CD4-positive, alpha-beta T cell treated with Interleukin-2 at 100 ng/mL for 4 hours (primary cell): ENCODE measurements around the gene IP6K3.

Source experiments
- DNase-seq: peaks from one replicate; pipeline ENCODE4 v3.0.0-alpha.2; 2020; ENCODE audit warnings: low spot score

IP6K3 gene

DNA sequence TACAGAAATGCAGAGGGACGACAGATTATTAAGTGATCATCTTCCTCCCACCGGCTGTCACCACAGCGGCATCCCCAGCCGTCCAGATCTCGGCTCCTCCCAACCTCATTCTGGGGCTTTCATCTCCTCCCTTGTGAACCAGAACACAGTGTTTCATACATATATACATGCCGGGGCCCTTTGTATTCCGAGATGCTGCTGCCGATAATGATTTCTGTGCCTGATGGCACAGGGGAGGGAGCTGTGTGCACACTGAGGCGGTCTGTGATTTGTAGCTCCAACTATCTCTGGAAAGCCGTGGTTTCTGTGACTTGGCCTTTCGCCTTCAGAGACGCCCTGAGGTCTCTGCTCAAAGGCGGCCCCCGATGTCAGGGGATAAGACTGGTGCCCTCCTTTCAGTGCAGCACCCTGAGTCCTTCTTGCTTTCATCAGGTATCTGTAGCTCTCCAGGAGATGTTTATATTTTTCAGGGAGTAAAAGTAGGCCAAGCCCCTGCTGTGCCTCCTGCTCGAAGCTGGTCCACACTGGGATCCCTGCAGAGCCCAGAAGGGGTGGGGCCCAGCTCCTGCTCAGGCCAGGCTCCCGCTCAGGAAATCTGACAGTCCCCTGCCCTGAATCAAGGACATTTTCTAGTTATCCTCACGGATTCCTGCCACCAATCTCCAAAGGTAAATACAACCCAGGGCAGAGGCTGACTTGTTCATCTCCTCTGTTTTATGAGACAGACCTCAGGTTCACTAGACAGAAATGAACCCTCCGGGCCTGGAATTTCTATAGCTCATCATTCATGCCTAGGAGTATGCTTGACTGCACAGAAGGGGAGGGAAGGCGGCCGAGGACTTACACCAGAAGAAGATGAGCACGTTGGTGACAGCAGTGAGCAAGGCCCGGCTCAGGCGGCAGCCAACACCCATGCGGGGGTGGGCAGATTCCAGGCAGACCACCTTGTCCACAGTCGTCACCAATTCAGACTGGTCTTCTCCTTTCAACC is 31.0 kb upstream of the IP6K3 start:
- no peak for DNase-seq

DNA sequence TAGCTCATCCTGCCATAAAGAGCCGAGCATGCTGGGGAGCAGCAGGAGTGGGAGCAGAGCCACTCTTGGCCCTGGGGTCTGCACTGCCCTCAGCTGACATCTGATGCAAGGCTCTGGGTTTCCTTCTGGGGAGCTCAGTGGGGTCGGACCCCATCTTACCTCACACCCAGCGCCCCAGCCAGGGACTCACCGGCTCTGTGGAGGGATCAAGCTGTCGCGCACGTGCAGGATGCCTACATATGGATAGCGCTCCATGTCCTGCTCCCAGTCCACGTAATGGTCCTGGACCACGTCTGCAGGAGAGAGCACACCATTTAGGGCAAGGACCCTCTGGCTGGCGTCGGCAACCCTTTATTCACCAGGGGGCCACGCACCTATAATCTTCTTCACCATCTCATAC is 30.1 kb upstream of the IP6K3 start:
- DNase-seq = no peak

DNA sequence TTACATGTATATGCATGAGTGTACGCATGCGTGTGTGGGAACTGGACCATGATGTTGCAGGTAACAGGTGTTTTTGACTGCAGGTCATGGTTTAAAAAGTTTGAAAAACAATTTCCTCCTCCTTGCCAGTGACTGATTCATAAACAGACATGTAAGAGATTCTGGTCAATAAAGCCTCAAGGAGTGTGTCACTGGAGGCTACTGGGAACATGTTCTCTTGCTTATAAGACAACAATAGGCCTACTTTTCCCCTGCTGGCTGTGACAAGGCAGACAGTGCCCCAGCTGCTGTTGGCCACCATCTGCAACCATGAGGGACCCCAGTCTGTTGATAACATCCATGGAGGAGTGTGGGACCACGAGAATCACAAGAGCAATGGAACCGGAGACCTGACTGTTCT is 29.5 kb upstream of the IP6K3 start:
- no peak for DNase-seq

DNA sequence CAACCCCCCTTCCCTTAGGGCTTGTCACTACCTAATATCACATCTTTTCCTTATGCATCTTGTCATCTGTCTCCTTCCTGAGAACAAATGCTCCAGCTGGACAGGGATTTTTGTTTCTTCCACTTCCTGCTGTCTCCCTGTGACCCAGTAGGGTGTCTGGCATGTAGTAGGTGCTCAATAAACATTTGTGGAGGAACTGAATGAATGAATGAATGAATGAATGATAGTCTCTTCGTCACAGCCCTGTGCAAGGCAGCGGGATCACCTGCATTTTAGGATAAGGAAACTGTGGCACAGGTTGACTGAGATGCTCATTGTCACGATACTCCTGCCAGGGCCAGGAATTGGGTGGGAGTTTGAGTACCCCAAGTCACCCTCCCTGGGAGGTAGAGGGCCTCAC is 28.1 kb upstream of the IP6K3 start:
- no peak for DNase-seq

DNA sequence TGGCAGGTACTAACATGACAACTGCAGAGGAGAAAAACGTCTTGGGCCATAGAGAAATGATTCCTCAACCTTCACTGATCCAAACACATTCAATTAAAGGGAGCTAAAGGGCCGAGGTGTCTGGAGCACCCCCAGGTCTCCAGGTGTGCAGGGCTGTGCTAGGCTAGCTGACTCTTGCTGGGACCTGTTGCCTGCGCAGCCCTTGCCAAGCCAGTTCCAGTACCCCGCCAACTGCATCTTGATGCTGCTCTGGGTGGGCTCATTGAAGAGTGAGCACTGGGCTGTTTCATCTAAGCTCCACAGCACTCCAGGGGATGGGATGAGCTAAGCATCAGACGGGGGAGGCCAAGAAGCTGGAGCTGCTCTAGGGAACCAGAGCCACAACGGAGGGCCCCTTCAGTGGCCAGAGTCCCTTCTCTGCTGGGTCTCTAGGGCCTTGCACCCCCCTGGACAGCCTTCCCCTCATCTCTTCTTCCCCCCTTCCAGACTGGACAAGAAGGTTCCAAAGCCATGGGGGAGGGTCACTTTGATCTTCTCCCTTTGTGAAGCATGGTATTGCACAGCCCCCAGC is 26.3 kb upstream of the IP6K3 start:
- no peak for DNase-seq

DNA sequence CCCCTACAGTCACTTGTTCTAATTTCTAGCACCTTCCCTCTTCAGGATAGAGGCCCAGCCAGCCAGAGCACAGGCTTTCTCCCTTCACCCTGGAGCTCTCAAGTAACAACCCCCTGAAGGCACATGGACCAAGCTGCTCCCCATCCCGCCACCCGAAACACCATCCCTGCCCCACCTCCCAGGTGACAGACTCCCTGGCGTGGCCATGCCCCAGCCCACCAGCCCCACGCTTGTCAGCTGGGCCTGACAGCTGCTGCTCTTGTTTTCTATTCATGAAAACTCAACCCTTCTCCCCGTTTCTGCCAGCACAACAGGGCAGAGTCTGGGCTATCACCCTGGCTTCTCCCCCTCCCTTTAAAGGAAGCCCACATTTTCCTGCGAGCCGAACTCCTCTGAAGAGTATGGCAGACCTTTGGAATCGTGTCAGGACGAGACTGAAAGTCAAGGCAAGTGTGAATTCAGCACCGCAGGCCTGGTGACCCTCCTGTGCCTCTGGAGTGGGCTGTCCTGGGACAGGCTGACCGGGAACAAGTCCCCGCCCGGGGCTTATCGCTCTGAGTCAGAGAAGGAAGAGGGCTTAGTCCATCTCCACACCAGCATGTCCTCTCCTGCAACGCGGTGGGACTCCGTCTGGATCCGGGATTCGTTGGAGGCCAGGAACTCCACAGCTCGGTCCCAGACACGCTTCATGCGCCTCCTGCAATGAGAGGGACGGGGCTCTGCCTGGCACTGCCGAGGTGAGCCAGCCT is 25.6 kb upstream of the IP6K3 start:
- no peak for DNase-seq

DNA sequence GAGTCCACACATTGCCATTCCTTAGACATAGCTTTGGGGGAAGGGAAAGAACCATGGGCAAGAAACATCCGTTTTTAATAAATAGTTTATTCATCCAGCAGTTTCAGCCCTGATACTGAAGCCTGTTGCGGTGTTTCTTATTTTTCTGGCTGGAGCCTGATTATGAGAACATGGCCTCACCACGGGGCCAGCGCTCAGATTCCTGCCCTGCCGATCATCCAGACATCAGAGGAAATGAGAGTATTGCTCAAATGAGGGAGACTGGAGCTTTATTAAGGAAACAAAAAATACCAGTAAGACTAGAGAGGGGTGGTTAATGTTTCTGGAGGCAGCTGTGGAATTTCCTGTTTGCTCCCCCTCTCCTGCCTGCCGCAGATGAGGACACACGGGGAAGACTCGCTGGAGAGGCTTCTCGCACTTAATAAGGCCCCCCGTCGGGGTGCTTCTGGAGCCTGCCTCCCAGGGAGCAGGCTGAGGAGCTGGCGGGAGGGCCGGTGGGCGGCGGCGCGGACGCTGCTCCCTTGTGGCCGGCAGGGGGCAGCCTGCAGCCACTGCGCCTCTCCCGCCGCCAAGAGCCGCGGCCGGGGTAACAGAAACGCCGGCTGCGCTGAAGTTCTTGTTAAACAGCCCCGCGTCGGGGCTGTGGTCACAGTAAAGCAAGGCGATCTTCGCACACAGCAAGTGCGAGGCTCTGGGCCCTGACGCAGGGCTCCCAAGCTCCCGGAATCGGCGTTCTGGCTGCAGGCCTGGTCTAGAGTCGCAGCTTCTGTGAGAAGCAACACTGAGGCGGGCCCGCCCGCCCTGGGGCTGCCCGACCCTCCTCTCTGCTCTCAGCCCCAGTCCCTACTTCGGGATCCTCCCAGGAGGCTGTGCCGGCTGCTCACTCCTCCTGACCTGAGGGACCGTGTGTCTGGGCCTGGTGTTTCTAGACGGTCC is 24.7 kb upstream of the IP6K3 start:
- peak; percentile 50 for DNase-seq

- DNase-seq = no peak
Measured at GRCh38 chr6:33770833-33771145, 24.1 kb upstream of the IP6K3 start.

GRCh38 chr6:33770124-33770832 is 23.6 kb upstream of the IP6K3 start:
- DNase-seq = no peak

- no peak for DNase-seq
Measured at GRCh38 chr6:33769248-33769821, 22.6 kb upstream of the IP6K3 start.

DNA sequence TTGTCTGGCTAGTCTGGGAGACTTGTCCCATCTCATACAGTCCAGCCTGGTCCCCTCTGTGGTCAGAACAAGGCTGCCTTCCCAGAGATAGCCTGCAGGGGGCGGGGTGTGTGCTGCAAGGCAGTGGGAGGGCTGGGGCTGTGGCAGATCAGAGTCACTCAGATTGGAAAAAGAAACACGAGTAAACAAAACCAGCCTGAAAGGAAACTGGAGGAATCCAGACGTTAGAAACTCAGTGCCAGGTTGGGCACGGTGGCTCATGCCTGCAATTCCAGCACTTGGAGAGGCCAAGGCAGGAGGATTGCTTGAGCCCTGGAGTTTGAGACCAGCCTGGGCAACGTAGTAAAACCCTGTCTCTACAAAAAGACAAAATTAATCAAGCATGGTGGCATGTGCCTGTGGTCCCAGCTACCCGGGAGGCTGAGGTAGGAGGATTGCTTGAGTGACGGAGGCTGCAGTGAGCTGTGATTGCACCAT is 22.0 kb upstream of the IP6K3 start:
- DNase-seq = peak; percentile 72

DNA sequence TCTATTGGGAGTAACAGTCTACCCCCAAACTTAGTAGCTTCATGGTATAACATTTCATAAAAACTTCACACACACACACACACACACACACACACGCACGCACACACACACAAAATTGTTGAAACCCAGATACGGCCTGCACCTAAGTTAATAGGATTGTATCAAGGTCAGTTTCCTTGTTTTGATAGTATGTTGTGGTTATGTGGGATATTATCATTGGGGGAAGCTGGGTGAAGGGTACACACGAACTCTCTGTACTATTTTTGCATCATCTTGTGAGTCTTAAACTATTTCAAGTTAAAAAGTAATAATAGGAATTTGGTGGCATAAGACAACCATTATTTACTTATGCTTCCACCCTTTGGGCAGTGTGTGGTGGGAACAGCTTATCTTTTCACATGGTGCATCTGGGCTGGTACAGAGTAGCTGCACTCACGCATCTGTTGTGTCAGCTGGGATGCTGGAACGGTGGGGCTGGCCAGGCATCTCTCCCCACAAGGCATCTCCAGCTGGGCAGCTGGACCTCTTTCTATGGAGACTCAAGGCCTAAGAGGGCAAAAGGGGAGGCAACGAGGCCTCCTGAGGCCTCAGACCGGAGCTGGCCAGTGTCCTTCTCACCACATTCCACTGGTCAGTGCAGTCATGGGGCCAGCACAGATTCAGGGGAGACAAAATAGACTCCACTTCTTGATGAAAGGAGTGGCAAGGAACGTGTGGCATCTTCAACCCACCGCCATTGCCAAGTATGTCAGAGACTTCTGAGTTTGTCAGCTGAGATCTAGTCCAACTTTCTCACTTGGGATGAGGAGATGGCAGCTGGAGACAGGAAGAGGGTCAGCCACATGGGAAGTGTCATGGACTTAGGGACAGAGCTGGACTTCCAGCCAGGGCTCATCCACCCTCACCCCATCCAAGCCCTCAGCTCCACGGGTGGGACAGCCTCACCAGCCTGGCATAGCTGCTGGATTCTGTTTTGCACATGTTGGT is 20.5 kb upstream of the IP6K3 start:
- DNase-seq = no peak

DNA sequence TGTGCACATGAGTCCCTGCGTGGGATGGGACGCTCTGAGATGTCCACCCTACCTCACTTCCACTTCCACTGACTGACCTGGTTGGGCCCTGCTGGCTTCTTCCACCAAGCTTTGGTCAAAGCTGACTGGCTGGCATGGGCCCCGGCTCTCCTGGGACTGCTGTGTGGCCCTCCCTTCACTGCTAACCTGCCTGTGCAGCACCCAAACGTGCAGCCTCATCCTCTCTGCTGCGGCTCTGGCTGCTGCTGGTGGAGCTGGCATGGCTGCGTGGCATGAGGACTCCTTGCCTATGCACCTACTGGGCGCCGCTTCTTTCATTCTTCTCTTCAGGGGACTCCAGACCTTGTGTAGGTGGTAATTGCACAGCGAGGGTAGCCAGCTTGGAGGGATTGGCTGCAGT is 18.7 kb upstream of the IP6K3 start:
- DNase-seq = no peak

- no peak for DNase-seq
Measured at GRCh38 chr6:33764036-33764435, 17.3 kb upstream of the IP6K3 start.

DNA sequence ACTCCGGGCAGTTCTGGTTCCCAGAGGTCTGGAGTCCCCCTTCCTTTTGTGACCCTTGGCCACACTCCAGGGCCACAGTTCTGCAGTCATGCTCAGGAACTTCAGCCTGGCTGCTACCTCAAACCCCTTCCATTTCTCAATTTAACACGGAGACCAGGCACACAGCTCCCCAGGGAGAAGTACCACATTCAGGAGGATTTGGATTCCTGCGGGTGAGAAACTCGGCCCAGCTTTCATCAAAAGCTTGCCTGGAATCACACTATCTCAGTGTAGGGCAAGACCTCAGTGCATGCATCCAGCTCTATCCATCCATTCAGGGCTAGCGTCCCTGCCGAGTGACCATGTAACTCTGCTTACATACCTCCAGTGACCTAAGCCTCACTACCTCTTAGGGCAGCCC is 16.8 kb upstream of the IP6K3 start:
- no peak for DNase-seq

DNA sequence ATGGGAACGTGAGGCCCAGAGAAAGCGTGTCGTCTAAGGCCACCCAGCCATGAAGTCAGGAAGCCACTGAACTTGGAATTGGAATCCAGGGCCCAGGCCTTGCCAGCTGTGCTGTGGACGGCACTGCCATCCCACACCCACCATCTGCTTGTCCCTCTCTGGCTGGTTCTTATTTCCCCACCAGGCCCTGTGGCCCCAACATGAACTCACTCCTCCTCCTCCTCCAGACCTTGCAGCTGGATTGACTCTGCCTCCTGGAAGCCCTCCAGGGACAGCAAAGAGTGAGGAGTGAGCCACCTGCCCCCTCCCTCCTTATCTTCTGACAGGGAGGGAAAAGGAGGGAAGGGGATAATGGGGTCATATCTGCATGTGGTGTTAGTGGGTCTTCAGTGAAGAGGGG is 16.0 kb upstream of the IP6K3 start:
- DNase-seq = no peak

DNA sequence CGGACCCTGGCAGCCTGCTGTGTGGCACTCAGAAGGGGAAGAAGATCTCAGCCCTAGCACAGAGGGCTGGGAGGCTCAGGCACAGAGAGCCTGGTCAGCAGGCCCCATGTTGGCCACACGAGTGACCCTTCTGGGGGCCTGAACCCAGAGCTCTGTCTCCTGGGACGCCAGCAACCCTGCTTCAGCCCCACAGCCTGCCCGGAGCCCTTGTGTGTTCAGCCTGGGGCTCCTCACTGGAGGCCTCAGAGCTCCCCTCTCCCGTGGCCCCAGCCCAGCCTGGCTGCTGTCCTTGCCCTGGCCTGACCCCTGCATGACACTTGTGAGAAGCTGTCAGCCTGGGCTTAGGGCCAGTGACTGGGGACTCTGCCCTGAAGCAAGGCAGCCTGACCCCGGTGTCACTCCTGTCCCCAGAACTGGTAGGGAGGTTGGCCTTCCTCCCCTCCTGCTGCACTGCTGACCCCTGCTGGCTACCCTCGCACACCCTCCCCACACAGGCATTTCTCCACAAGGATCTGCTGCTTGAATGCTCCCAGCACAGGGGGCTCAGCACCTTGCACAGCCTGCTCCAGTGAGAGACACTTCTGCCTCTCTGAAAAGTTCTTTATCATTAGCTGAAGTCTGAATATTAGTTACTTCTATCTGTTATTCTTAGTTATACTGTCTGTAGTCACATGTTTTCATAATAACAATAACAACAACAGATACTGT is 15.4 kb upstream of the IP6K3 start:
- peak; percentile 22 for DNase-seq

DNA sequence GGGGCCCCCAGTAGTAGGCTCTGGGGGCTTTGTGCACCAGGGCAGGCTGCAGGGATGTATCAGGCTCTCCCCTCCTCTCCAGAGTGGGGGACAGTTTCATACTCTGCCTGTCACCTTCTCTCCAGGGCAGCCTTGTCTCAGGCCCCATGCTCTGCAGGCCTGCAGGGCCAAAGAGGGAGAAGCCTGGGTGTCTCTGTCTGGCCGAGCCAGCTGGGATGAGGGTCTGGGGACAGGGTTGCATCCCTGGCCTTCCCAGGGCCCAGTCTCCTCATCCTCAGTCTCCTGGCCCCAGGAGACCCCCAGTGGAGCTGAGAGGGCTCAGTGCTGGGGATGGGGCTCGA is 14.8 kb upstream of the IP6K3 start:
- DNase-seq = no peak
